ENCODE measurements around the gene DAB1. TPM values are rescaled to one million over a fixed set of nuclear protein-coding genes. Genes with fewer than 3 reads are reported as not detected.

The DAB1 gene
- total RNA-seq, 4 donors from 2014 or later: 0.22 TPM; not detected in 3

DNA sequence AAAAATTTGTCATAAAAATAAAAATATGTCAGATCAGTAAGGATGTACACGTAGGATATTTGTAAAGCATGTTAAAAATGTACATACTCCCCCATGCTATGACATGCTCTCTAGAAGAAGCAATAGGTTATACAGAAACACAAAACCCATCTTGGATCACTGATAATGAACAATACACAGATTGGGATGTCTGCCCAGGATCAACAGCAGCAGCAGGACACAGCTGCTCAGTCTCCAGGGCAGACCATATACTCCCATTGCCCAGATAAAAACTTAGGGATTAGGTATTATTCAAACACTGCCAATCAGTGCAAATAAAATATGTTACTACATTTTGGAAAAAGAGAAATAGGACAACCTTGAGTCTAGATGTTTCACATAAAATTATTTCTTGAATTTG, 39.0 kb downstream of the DAB1 start:
- ATAC-seq: no peak
- no peak for TF ChIP-seq POLR2A (IDR thresholded peaks at IDR 0.05)
- TF ChIP-seq, protein P1, sequence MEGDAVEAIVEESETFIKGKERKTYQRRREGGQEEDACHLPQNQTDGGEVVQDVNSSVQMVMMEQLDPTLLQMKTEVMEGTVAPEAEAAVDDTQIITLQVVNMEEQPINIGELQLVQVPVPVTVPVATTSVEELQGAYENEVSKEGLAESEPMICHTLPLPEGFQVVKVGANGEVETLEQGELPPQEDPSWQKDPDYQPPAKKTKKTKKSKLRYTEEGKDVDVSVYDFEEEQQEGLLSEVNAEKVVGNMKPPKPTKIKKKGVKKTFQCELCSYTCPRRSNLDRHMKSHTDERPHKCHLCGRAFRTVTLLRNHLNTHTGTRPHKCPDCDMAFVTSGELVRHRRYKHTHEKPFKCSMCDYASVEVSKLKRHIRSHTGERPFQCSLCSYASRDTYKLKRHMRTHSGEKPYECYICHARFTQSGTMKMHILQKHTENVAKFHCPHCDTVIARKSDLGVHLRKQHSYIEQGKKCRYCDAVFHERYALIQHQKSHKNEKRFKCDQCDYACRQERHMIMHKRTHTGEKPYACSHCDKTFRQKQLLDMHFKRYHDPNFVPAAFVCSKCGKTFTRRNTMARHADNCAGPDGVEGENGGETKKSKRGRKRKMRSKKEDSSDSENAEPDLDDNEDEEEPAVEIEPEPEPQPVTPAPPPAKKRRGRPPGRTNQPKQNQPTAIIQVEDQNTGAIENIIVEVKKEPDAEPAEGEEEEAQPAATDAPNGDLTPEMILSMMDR (IDR thresholded peaks at IDR 0.05 in 4 of 5, conservative IDR thresholded peaks at IDR 0.05 in 1 of 5): no peak
- in situ Hi-C loops (cut with MboI; ENCODE audit: low sequenced_read_pairs in 4 of 4): no loop called here
- Histone ChIP-seq H3K4me1 (no peaks in the 10 kb centered on the region), H3K9me3 (no peaks in the 10 kb centered on the region), H3K27ac (no peak overlapping the region), H3K27me3 (no peaks in the 10 kb centered on the region), H3K4me3 (no peak overlapping the region), H3K36me3 (no peaks in the 10 kb centered on the region)
- intact Hi-C loops (cut with DNase I; ENCODE audit: low total_unique reads): no loop called here
- no peak for DNase-seq

DNA sequence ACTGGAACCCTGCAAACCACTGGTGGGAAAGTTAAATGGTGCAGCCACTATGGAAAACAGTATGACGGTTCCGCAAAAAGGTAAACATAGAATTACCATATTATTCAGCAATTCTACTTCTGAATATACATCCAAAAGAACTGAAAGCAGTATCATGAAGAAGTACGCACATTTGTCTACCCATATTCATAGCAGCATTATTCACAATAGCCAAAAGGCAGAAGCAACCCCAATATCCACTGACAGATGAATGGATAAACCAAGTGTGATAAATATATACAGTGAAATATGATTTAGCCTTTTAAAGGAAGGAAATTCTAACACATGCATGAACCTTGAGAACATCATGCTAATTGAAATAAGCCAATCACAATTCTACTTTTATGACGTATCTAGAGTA, 39.6 kb downstream of the DAB1 start:
- Histone ChIP-seq H3K4me1 (no peaks in the 10 kb centered on the region), H3K9me3 (no peaks in the 10 kb centered on the region), H3K27me3 (no peaks in the 10 kb centered on the region), H3K27ac (no peak overlapping the region), H3K36me3 (no peaks in the 10 kb centered on the region), H3K4me3 (no peak overlapping the region)
- no peak for DNase-seq
- no peak for ATAC-seq
- in situ Hi-C loops (cut with MboI; ENCODE audit: low sequenced_read_pairs in 4 of 4) (no loop called here), intact Hi-C loops (cut with DNase I; ENCODE audit: low total_unique reads) (no loop called here)
- no peak for TF ChIP-seq POLR2A (IDR thresholded peaks at IDR 0.05)
- TF ChIP-seq, protein P1 (IDR thresholded peaks at IDR 0.05 in 4 of 5, conservative IDR thresholded peaks at IDR 0.05 in 1 of 5): no peak

GRCh38 chr1:57381871-57382270, 42.0 kb downstream of the DAB1 start:
- H3K27ac ChIP-seq: no peak overlapping the region
- intact Hi-C loops (cut with DNase I; ENCODE audit: low total_unique reads) (no loop called here), in situ Hi-C loops (cut with MboI; ENCODE audit: low sequenced_read_pairs in 4 of 4) (no loop called here)
- no peak for TF ChIP-seq POLR2A (IDR thresholded peaks at IDR 0.05)
- TF ChIP-seq, protein P1 (IDR thresholded peaks at IDR 0.05 in 4 of 5, conservative IDR thresholded peaks at IDR 0.05 in 1 of 5): no peak
- no peaks in the 10 kb centered on the region for H3K27me3 ChIP-seq
- H3K36me3 ChIP-seq: no peaks in the 10 kb centered on the region
- no peak for ATAC-seq
- no peak overlapping the region for H3K4me3 ChIP-seq
- H3K4me1 ChIP-seq: no peaks in the 10 kb centered on the region
- H3K9me3 ChIP-seq: no peaks in the 10 kb centered on the region
- DNase-seq: no peak

GRCh38 chr1:57381426-57381825, 42.4 kb downstream of the DAB1 start:
- no peaks in the 10 kb centered on the region for H3K9me3 ChIP-seq
- H3K27ac ChIP-seq: no peak overlapping the region
- H3K4me1 ChIP-seq: no peaks in the 10 kb centered on the region
- in situ Hi-C loops (cut with MboI; ENCODE audit: low sequenced_read_pairs in 4 of 4) (no loop called here), intact Hi-C loops (cut with DNase I; ENCODE audit: low total_unique reads) (no loop called here)
- H3K4me3 ChIP-seq: no peak overlapping the region
- TF ChIP-seq POLR2A (IDR thresholded peaks at IDR 0.05): no peak
- TF ChIP-seq, protein P1 (IDR thresholded peaks at IDR 0.05 in 4 of 5, conservative IDR thresholded peaks at IDR 0.05 in 1 of 5): no peak
- H3K36me3 ChIP-seq: no peaks in the 10 kb centered on the region
- DNase-seq (no peak), ATAC-seq (no peak)
- H3K27me3 ChIP-seq: no peaks in the 10 kb centered on the region

- Histone ChIP-seq H3K36me3 (no peaks in the 10 kb centered on the region), H3K9me3 (no peaks in the 10 kb centered on the region), H3K27me3 (no peaks in the 10 kb centered on the region), H3K4me3 (no peak overlapping the region), H3K4me1 (no peaks in the 10 kb centered on the region), H3K27ac (no peak overlapping the region)
- intact Hi-C loops (cut with DNase I; ENCODE audit: low total_unique reads): no loop called here
- no peak for ATAC-seq
- in situ Hi-C loops (cut with MboI; ENCODE audit: low sequenced_read_pairs in 4 of 4): no loop called here
- TF ChIP-seq POLR2A (IDR thresholded peaks at IDR 0.05): no peak
- TF ChIP-seq, protein P1 (IDR thresholded peaks at IDR 0.05 in 4 of 5, conservative IDR thresholded peaks at IDR 0.05 in 1 of 5): no peak
- no peak for DNase-seq
Measured at GRCh38 chr1:57380923-57381322, 42.9 kb downstream of the DAB1 start.
